Activated T-cell treated with anti-CD3 and anti-CD28 coated beads for 4 hours (primary cell): Measurements from ENCODE around the gene VHLL.
"Not testable (repeated sequence)": the region's sequence is repeated elsewhere in the genome, so short reads cannot be mapped to it uniquely, and the experiment has no call there.

Source experiments
- DNase-seq: peaks from one replicate; pipeline ENCODE4 v3.0.0-alpha.2; 2020

Gene VHLL

GRCh38 chr1:156298852-156299357 lies at the start of gene VHLL:
Gene VHLL, minus strand, starts transcription at chr1:156299307. Its CDS starts 118 bp downstream, at chr1:156299189.
- DNase-seq, result no peak

- DNase-seq, result no peak
Observed at GRCh38 chr1:156347331-156347730, 48.2 kb upstream of the VHLL start.

GRCh38 chr1:156346636-156347035 lies 47.5 kb upstream of the VHLL start:
- DNase-seq, result no peak

- not testable (repeated sequence) for DNase-seq
Observed at GRCh38 chr1:156346035-156346434, 46.9 kb upstream of the VHLL start.

GRCh38 chr1:156344409-156344808 lies 45.3 kb upstream of the VHLL start:
- DNase-seq, result no peak

GRCh38 chr1:156342166-156342955 lies 43.3 kb upstream of the VHLL start:
- DNase-seq, result no peak

- peak; percentile 99 for DNase-seq
Observed at GRCh38 chr1:156338180-156338976, 39.3 kb upstream of the VHLL start, which contains the start of the genes CCT3 and TSACC. Gene CCT3, minus strand, starts transcription at chr1:156338292. Its CDS starts 108 bp downstream, at chr1:156338184. Gene TSACC, plus strand, starts transcription at chr1:156338526. Its CDS starts 1,232 bp downstream, at chr1:156339758.

GRCh38 chr1:156337888-156338179 lies 38.7 kb upstream of the VHLL start:
- peak; percentile 23 for DNase-seq

GRCh38 chr1:156337052-156337887 lies 38.2 kb upstream of the VHLL start:
- no peak for DNase-seq

- DNase-seq, result no peak
Observed at GRCh38 chr1:156336242-156336641, 37.1 kb upstream of the VHLL start.

GRCh38 chr1:156323179-156323578 lies 24.1 kb upstream of the VHLL start:
- not testable (repeated sequence) for DNase-seq

GRCh38 chr1:156320560-156320959 lies 21.5 kb upstream of the VHLL start:
- no peak for DNase-seq

GRCh38 chr1:156319664-156320063 lies 20.6 kb upstream of the VHLL start:
- DNase-seq, result no peak

GRCh38 chr1:156316909-156317308 lies 17.8 kb upstream of the VHLL start:
- DNase-seq, result no peak

- DNase-seq, result no peak
Observed at GRCh38 chr1:156310962-156311361, 11.9 kb upstream of the VHLL start.

- no peak for DNase-seq
Observed at GRCh38 chr1:156308078-156308477, 9.0 kb upstream of the VHLL start.

GRCh38 chr1:156305215-156305614 lies 6.1 kb upstream of the VHLL start:
- DNase-seq, result no peak

- DNase-seq, result no peak
Observed at GRCh38 chr1:156303241-156303640, 4.1 kb upstream of the VHLL start.

- peak; percentile 27 for DNase-seq
Observed at GRCh38 chr1:156295391-156295947, 3.6 kb downstream of the VHLL start, which contains the start of gene GLMP. Gene GLMP, minus strand, starts transcription at chr1:156295679. Its CDS starts 34 bp downstream, at chr1:156295645.

GRCh38 chr1:156293895-156294294 lies 5.2 kb downstream of the VHLL start:
- no peak for DNase-seq

GRCh38 chr1:156293098-156293434 lies 6.0 kb downstream of the VHLL start:
- DNase-seq, result no peak

GRCh38 chr1:156291226-156292061 lies 7.7 kb downstream of the VHLL start:
- no peak for DNase-seq
